ENCODE data around the gene HIPK1.
"Not testable (repeated sequence)": the region's sequence is repeated elsewhere in the genome, so short reads cannot be mapped to it uniquely, and the experiment has no call there.

HIPK1 gene

GRCh38 chr1:113983826-113984225, 54.7 kb downstream of the HIPK1 start:
- no peak for DNase-seq

- no peak for DNase-seq
Observed at GRCh38 chr1:113984710-113985109, 55.6 kb downstream of the HIPK1 start.

GRCh38 chr1:113986802-113987201, 57.7 kb downstream of the HIPK1 start:
- DNase-seq = no peak

- DNase-seq = no peak
Observed at GRCh38 chr1:113987259-113987658, 58.1 kb downstream of the HIPK1 start.

GRCh38 chr1:113990530-113990929, 61.4 kb downstream of the HIPK1 start:
- no peak for DNase-seq

GRCh38 chr1:113990961-113991360, 61.8 kb downstream of the HIPK1 start:
- DNase-seq = no peak

- DNase-seq = no peak
Observed at GRCh38 chr1:113991467-113991997, 62.4 kb downstream of the HIPK1 start.

- no peak for DNase-seq
Observed at GRCh38 chr1:113993072-113993471, 63.9 kb downstream of the HIPK1 start.

GRCh38 chr1:113993766-113994165, 64.6 kb downstream of the HIPK1 start:
- DNase-seq = no peak

- DNase-seq = no peak
Observed at GRCh38 chr1:113995382-113995781, 66.3 kb downstream of the HIPK1 start.

- DNase-seq = no peak
Observed at GRCh38 chr1:113998361-113998760, 69.2 kb downstream of the HIPK1 start.

GRCh38 chr1:113999233-113999632, 70.1 kb downstream of the HIPK1 start:
- no peak for DNase-seq

- no peak for DNase-seq
Observed at GRCh38 chr1:113999799-114000198, 70.7 kb downstream of the HIPK1 start.

GRCh38 chr1:114000406-114000805, 71.3 kb downstream of the HIPK1 start:
- DNase-seq = no peak

GRCh38 chr1:114002492-114003239, 73.5 kb downstream of the HIPK1 start:
- DNase-seq = no peak

GRCh38 chr1:114003431-114003830, 74.3 kb downstream of the HIPK1 start:
- DNase-seq = no peak

GRCh38 chr1:114006825-114007224, 77.7 kb downstream of the HIPK1 start:
- DNase-seq = not testable (repeated sequence)

GRCh38 chr1:114008480-114008941, 79.4 kb downstream of the HIPK1 start:
- no peak for DNase-seq

GRCh38 chr1:114008993-114009392, 79.9 kb downstream of the HIPK1 start:
- DNase-seq = no peak

GRCh38 chr1:114009393-114009792, 80.3 kb downstream of the HIPK1 start:
- DNase-seq = no peak

- no peak for DNase-seq
Observed at GRCh38 chr1:114010433-114011184, 81.5 kb downstream of the HIPK1 start.

- no peak for DNase-seq
Observed at GRCh38 chr1:114011796-114012195, 82.7 kb downstream of the HIPK1 start.

GRCh38 chr1:114015075-114015474, 86.0 kb downstream of the HIPK1 start:
- DNase-seq = no peak

- DNase-seq = not testable (repeated sequence)
Observed at GRCh38 chr1:114019724-114020123, 90.6 kb downstream of the HIPK1 start.

Measured in NCI-H187 treated with DMSO at 0.1 percent for 48 hours (cell line).